CD4-positive, alpha-beta T cell treated with Interleukin-12 subunit alpha and Interleukin-12 subunit beta, for 1 hour (primary cell): ENCODE data around the gene LHB.
A peak's percentile ranks its signal among the peaks of the same experiment; 100 is the strongest.

Experiments used
- DNase-seq: peaks from one replicate; pipeline ENCODE4 v3.0.0-alpha.2; 2020

Gene LHB

GRCh38 chr19:48970923-48971395, 45.9 kb downstream of the LHB start:
- peak; percentile 83 for DNase-seq

- DNase-seq = no peak
Measured at GRCh38 chr19:48970139-48970766, 46.6 kb downstream of the LHB start.

- DNase-seq = no peak
Measured at GRCh38 chr19:48969276-48970138, 47.4 kb downstream of the LHB start.

- no peak for DNase-seq
Measured at GRCh38 chr19:48968813-48969218, 48.1 kb downstream of the LHB start.

- no peak for DNase-seq
Measured at GRCh38 chr19:48968179-48968661, 48.7 kb downstream of the LHB start.

GRCh38 chr19:48967346-48968178, 49.3 kb downstream of the LHB start:
- DNase-seq = peak; percentile 34

GRCh38 chr19:48966541-48967345, 50.1 kb downstream of the LHB start:
- DNase-seq = no peak
